AG08395 (cell line): ENCODE data around the gene TFDP1.
A peak's percentile ranks its signal among the peaks of the same experiment; 100 is the strongest.

Experiments
- DNase-seq: peaks from one replicate; pipeline ENCODE4 v3.0.0; 2012; ENCODE audit warnings: mixed read lengths, low spot score

TFDP1 gene, protein sequence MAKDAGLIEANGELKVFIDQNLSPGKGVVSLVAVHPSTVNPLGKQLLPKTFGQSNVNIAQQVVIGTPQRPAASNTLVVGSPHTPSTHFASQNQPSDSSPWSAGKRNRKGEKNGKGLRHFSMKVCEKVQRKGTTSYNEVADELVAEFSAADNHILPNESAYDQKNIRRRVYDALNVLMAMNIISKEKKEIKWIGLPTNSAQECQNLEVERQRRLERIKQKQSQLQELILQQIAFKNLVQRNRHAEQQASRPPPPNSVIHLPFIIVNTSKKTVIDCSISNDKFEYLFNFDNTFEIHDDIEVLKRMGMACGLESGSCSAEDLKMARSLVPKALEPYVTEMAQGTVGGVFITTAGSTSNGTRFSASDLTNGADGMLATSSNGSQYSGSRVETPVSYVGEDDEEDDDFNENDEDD

GRCh38 chr13:113584205-113584869 lies at the start of gene TFDP1:
TFDP1 (plus strand) TSS chr13:113584753; CDS start chr13:113585838, 1,085 bp downstream.
- DNase-seq: peak; percentile 95

GRCh38 chr13:113535381-113535781 lies 49.2 kb upstream of the TFDP1 start:
- no peak for DNase-seq

- no peak for DNase-seq
Observed at GRCh38 chr13:113536461-113537110, 48.0 kb upstream of the TFDP1 start.

DNA sequence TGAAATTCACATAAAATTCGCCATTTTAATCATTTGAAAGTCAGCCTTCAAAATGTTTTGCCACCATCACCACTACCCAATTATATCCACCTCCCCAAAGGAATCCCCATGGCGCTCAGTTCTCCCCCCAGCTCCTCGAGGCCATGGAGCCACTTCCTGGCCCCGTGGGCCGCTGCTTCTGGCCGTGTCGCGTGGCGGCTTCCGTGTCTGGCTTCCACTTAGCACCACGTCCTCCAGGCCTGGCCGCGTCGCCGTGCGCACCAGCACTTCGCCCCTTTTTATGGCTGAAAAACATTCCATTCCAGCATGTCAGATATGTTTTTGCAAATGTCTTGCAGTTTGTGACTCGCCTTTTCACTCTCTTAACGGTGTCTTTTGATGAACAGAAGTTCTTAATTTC lies 47.3 kb upstream of the TFDP1 start:
- DNase-seq: no peak

DNA sequence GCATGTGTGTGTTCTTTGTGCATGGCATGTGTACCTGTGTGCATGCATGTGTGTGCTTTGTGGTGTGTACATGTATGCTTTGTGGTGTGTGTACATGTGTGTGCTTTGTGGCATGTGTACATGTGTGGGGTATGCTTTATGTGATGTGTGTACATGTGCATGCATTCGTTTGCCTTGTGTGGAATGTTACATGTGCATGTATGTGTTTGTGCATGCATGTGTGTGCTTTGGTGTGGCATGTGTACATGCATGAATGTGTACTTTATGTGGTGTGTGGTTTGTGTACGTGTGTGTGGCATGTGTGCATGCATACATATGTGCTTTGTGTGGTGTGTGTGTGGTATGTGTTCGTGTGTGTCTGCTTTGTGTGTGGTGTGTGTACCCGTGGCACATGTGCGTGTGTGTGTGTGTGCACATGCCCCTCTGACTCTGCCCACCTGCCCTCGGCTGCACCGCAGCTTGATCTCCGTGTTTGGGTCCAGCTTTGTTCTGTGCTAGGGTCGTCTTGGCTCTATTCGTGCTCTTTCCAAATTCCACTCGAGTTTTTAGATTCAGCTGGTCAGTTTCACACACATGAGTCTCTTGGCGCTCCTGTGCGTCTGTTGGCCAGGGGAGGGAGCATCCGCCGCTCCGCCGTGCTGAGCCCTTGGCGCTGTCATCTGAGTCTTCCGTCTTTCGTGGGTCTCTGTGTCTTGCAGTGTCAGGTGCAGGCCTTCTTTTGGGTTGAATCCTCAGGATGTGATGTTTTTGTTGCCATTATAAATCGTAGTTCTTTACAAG lies 46.5 kb upstream of the TFDP1 start:
- no peak for DNase-seq

DNA sequence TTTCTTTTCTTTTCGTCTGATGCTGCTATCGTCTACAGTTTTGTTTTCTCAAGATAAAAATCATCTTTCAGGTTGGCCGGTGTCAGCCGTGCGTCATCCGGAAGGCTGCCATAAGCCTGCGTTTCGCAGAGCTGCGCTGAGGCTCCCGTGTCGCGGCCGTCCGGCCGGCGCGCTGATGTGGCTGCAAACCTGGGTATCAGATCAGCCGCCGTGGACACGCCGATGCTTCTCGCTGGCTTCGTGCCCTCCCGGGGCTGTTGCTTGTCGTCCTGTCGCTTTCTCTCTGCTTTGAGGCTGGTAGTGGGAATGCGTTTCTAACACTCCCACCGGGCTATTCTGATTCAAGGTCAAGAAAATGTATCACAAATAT lies 45.9 kb upstream of the TFDP1 start:
- DNase-seq: no peak

DNA sequence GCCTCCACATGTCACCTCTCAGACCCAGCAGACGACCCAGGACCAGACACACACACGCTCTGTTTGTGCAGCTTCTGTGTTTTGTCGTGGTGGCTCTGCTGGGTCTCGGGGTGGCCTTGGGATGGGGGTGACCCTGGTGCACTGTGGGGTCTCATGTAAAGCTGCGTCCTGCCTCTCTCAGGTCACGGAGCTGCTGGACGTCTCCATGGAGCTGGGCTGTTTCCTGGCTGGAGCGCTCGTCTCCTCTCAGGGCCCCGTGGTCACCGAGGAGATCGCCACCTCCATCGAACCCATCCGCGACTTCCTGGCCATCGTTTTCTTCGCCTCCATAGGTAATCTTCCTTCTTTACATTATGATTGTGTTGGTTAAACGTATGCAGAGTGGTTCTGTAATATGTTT lies 45.4 kb upstream of the TFDP1 start:
- no peak for DNase-seq

- DNase-seq: no peak
Observed at GRCh38 chr13:113539822-113540221, 44.7 kb upstream of the TFDP1 start.

- no peak for DNase-seq
Observed at GRCh38 chr13:113540523-113540922, 44.0 kb upstream of the TFDP1 start.

GRCh38 chr13:113542751-113543424 lies 41.7 kb upstream of the TFDP1 start:
- no peak for DNase-seq

GRCh38 chr13:113544071-113544891 lies 40.3 kb upstream of the TFDP1 start:
- DNase-seq: no peak

- no peak for DNase-seq
Observed at GRCh38 chr13:113544896-113545295, 39.7 kb upstream of the TFDP1 start.

- peak; percentile 34 for DNase-seq
Observed at GRCh38 chr13:113545455-113545930, 39.1 kb upstream of the TFDP1 start.

- no peak for DNase-seq
Observed at GRCh38 chr13:113545931-113546516, 38.5 kb upstream of the TFDP1 start.

- peak; percentile 27 for DNase-seq
Observed at GRCh38 chr13:113546571-113547237, 37.8 kb upstream of the TFDP1 start.

DNA sequence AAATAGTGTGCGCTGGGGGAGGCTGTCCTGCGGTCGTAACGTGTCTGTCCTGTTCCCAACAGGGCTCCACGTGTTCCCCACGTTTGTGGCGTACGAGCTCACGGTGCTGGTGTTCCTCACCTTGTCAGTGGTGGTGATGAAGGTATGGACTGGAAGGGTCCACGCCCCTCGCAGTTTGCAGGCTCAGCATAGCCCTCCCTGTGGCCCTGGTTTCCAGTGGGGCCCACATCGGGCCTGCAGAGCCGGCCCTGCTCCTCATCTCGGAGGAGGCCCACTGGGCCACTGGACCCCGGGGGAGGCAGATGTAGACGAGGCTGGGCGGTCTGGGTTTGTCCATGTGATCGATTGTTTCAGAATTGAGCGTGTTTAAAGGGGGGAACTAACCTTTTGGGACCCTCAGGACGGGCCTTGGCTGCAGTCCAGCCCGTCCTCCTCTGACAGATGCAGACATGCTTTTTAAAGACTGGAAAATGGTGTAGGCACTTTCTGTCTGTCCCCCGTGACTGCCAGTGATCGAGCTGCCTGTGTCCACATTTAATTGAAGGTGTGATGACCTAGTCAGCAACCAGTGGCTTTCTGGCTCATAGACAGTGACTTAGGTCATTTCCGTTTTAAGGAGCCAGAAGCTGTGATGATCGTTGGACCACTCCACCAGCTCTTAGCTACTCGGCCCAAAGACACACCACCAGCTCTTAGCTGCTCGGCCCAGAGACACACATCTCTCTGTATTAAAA lies 37.1 kb upstream of the TFDP1 start:
- DNase-seq: peak; percentile 60

DNA sequence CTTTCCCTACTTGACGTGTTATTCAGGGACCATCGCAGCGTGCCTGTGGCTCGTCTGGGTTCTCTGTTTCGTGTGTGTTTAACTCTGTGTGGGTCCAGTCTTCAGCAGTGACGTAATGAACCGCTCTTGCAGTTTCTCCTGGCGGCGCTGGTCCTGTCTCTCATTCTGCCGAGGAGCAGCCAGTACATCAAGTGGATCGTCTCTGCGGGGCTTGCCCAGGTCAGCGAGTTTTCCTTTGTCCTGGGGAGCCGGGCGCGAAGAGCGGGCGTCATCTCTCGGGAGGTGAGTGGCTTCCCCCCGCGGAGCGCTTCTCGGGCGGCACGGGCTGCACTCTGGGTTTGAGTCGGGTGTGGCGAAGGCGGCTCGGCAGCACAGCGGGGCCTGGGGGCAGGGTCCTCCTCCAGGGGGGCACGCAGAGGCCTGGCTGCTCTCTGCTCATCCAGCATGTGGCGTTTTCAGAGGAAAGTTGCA lies 36.3 kb upstream of the TFDP1 start:
- peak; percentile 58 for DNase-seq

GRCh38 chr13:113548778-113549621 lies 35.6 kb upstream of the TFDP1 start:
- no peak for DNase-seq
